Right lobe of liver (tissue), 6 donors: ENCODE data around the gene RPL3. TPM values are rescaled to one million over a fixed set of nuclear protein-coding genes. Genes with fewer than 3 reads are reported as not detected.

ENCODE experiments used
- ATAC-seq, 4 donors: fragments of 200-7000 bp; cut with Tn5 transposase; one replicate each; pipeline ENCODE4 v1.9.1; 2020; ENCODE audit warnings: mild to moderate bottlenecking in 4 of 4, moderate library complexity in 4 of 4
- DNase-seq, 3 donors: peaks; one replicate each; pipeline ENCODE4 v3.0.0-alpha.2; 2020
- H3K27ac ChIP-seq, 3 donors: fragments of 200-600 bp; one replicate each; pipeline ENCODE4 v1.8.0; 2022
- H3K27me3 ChIP-seq, 2 donors: fragments of 200-600 bp; one replicate each; pipeline ENCODE4 v1.8.0; 2022
- H3K36me3 ChIP-seq, 4 donors: fragments of 200-600 bp; sonication (generic) in 1 of 4; one replicate each; pipeline versions ENCODE4 v1.5.1 to v1.8.0; 2017 to 2022; ENCODE audit warnings: control low read depth in 1 of 4
- H3K4me1 ChIP-seq, 4 donors: fragments of 200-600 bp; sonication (generic) in 1 of 4; one replicate each; pipeline versions ENCODE4 v1.5.1 to v1.8.0; 2017 to 2022; ENCODE audit warnings: control low read depth in 1 of 4
- H3K4me3 ChIP-seq, 3 donors: fragments of 200-600 bp; one replicate each; pipeline ENCODE4 v1.8.0; 2022
- H3K9me3 ChIP-seq, 4 donors: fragments of 200-600 bp; sonication (generic) in 1 of 4; one replicate each; pipeline versions ENCODE4 v1.5.1 to v1.8.0; 2017 to 2022; ENCODE audit warnings: control low read depth in 1 of 4
- POLR2A ChIP-seq: fragments of 450-650 bp; IDR thresholded peaks from one replicate; pipeline ENCODE4 v1.6.1; 2017; ENCODE audit warnings: antibody characterized with exemption, mild to moderate bottlenecking
- WGBS: methylation state at CpG from one replicate; pipeline ENCODE4 v1.1.6; 2018; ENCODE audit warnings: low coverage, low lambda C conversion rate; ENCODE audit not compliant: insufficient coverage; ENCODE audit errors: missing lambda C conversion rate; 5-methylcytosine and 5-hydroxymethylcytosine counted together
- intact Hi-C, 2 donors: fragments of 100-400 bp; cut with DNase I; formaldehyde crosslinking; loops; one replicate each; pipeline versions ENCODE4 v1.11.2 to v1.14.1; 2022
- total RNA-seq, 6 experiments: library from RNA; depleted of rRNA in 2 of 6; stranded (reverse); fragments of >200 nt in 2 of 6; fragmentation: NEBNext Ultra II Directional in 3 of 6; extraction: Animal tissue kit (Norgen Biotek cat#: 25700) in 3 of 6; gene quantifications; one replicate each; pipeline versions ENCODE4 v1.1.0 to v1.2.4, GENCODE V29; 2016 to 2023
- TF ChIP-seq, protein P1 (sequence below), 4 donors: fragments of 200-600 bp in 3 of 4; fragments of 450-650 bp in 1 of 4; IDR thresholded peaks; one replicate each; pipeline versions ENCODE4 v1.5.1 to v1.8.0; 2016 to 2022; ENCODE audit warnings: antibody characterized with exemption in 4 of 4, mild to moderate bottlenecking in 2 of 4
- donor health status: DM: no; HTN: yes; CAD: no.
- donor health status: DM: no; HTN: no; CAD: no.
- donor health status: DM: no; HTN: no; CAD: no.
- donor health status: DM: no; HTN: yes; CAD: no.
- donor health status: DM: no; HTN: yes; CAD: no.

RPL3 gene
- total RNA-seq, 6 experiments from 2014 or later, result 648 to 905 (median 743) TPM

GRCh38 chr22:39296535-39296934 lies 22.9 kb downstream of the RPL3 start:
- intact Hi-C loops, result no loop called here

GRCh38 chr22:39294571-39295468 lies 24.6 kb downstream of the RPL3 start:
- no peak for ATAC-seq
- no peak for TF ChIP-seq POLR2A
- TF ChIP-seq, protein P1, sequence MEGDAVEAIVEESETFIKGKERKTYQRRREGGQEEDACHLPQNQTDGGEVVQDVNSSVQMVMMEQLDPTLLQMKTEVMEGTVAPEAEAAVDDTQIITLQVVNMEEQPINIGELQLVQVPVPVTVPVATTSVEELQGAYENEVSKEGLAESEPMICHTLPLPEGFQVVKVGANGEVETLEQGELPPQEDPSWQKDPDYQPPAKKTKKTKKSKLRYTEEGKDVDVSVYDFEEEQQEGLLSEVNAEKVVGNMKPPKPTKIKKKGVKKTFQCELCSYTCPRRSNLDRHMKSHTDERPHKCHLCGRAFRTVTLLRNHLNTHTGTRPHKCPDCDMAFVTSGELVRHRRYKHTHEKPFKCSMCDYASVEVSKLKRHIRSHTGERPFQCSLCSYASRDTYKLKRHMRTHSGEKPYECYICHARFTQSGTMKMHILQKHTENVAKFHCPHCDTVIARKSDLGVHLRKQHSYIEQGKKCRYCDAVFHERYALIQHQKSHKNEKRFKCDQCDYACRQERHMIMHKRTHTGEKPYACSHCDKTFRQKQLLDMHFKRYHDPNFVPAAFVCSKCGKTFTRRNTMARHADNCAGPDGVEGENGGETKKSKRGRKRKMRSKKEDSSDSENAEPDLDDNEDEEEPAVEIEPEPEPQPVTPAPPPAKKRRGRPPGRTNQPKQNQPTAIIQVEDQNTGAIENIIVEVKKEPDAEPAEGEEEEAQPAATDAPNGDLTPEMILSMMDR (IDR thresholded peaks at IDR 0.05), result no peak
- DNase-seq, result no peak
- Histone ChIP-seq H3K9me3 (no peaks in the 10 kb centered on the region), H3K4me3 (no peak overlapping the region), H3K27me3 (no peaks in the 10 kb centered on the region), H3K36me3 (no peaks in the 10 kb centered on the region), H3K27ac (no peak overlapping the region), H3K4me1 (peaks cover 3 to 63% (median 27%) of the 10 kb centered on the region in 4 donors)
- WGBS, result 79% methylated on average over 4 of the region's 17 CpGs
- intact Hi-C loops, result no loop called here

More at GRCh38 chr22:39296535-39296934, 22.9 kb downstream of the RPL3 start:
- DNase-seq (no peak), ATAC-seq (no peak)
- Histone ChIP-seq H3K4me1 (peaks cover 0 to 62% (median 27%) of the 10 kb centered on the region in 4 donors), H3K4me3 (no peak overlapping the region), H3K27me3 (no peaks in the 10 kb centered on the region), H3K9me3 (no peaks in the 10 kb centered on the region), H3K27ac (no peak overlapping the region), H3K36me3 (no peaks in the 10 kb centered on the region)
- no peak for TF ChIP-seq POLR2A
- TF ChIP-seq, protein P1 (IDR thresholded peaks at IDR 0.05), result no peak
- WGBS, result 81% methylated on average over 3 of the region's 6 CpGs

GRCh38 chr22:39293766-39294368 lies 25.6 kb downstream of the RPL3 start:
- H3K4me1 ChIP-seq, result peaks cover 3 to 59% (median 25%) of the 10 kb centered on the region in 4 donors
- 75% methylated on average over 9 of the region's 15 CpGs for WGBS
- intact Hi-C loops, result no loop called here
- H3K27ac ChIP-seq, result no peak overlapping the region
- DNase-seq (no peak), ATAC-seq (no peak)
- no peak for TF ChIP-seq POLR2A
- H3K4me3 ChIP-seq, result no peak overlapping the region
- H3K9me3 ChIP-seq, result no peaks in the 10 kb centered on the region
- H3K27me3 ChIP-seq, result no peaks in the 10 kb centered on the region
- H3K36me3 ChIP-seq, result no peaks in the 10 kb centered on the region

DNA sequence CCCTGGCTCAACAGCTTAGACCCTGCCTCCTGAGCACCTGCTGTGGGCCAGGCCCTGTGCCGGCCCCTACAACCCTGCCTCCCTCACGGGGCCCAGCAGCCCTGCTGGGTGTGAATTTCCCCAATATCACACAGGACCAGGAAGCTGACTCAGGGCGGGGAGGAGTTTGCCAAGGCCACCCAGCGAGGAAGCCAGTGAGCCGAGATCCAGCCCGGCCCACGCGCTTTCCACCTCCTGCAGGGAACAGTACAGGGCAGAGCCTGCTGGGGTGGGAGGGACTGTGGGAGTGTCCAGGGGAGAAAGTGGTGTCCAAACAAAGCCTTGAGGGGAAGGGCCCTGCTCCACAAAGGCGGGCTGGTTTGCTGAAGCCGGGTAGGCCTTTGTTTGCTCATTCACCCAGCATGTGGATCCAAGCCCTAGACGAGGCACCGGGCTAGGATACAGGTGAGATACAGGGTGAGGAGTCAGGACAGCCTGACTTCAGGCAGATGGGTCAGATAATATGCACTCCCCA lies 26.8 kb downstream of the RPL3 start:
- peak; percentile 76 for TF ChIP-seq POLR2A
- TF ChIP-seq, protein P1 (IDR thresholded peaks at IDR 0.05), result no peak
- Histone ChIP-seq H3K27me3 (no peaks in the 10 kb centered on the region), H3K27ac (peak overlapping the region; percentile 53 to 85 (median 60)), H3K4me3 (no peak overlapping the region), H3K36me3 (no peaks in the 10 kb centered on the region), H3K9me3 (no peaks in the 10 kb centered on the region), H3K4me1 (peaks cover 3 to 52% (median 25%) of the 10 kb centered on the region in 4 donors)
- WGBS, result 8% methylated on average over 8 of the region's 12 CpGs
- peak; percentile 95 to 97 (median 96) for DNase-seq
- peak; percentile 80 to 89 (median 82) for ATAC-seq
- intact Hi-C loops, result no loop called here
